Mesenchymal stem cell (in vitro differentiated cells and primary cell): ENCODE data around the gene FRYL.

Experiments
- DNase-seq: peaks from one replicate; pipeline ENCODE4 v3.0.0-alpha.2; 2013
- H2AFZ ChIP-seq: one replicate; pipeline ENCODE4 v1.6.1; 2013; ENCODE audit warnings: low read depth, mild to moderate bottlenecking, control low read depth, inconsistent platforms, low read length, moderate library complexity
- H2AK5ac ChIP-seq: 2 replicates; pipeline ENCODE4 v1.6.1; 2013; ENCODE audit warnings: low read length, moderate library complexity, mild to moderate bottlenecking, inconsistent platforms; ENCODE audit not compliant: severe bottlenecking
- H2BK120ac ChIP-seq: one replicate; pipeline ENCODE4 v1.6.1; 2013; ENCODE audit warnings: low read depth, mild to moderate bottlenecking, inconsistent platforms, low read length, moderate library complexity
- H2BK12ac ChIP-seq, 2 experiments: one replicate each; pipeline ENCODE4 v1.6.1; 2013; ENCODE audit warnings: inconsistent platforms in 2 of 2, low read length in 2 of 2, mild to moderate bottlenecking in 2 of 2, moderate library complexity in 2 of 2, control low read depth in 1 of 2
- H2BK15ac ChIP-seq: one replicate; pipeline ENCODE4 v1.6.1; 2013; ENCODE audit warnings: mild to moderate bottlenecking, low read depth, inconsistent platforms; ENCODE audit not compliant: poor library complexity, severe bottlenecking
- H2BK5ac ChIP-seq: 2 replicates; pipeline ENCODE4 v1.6.1; 2013; ENCODE audit warnings: low read depth, mild to moderate bottlenecking, low read length, control low read depth, inconsistent platforms; ENCODE audit not compliant: poor library complexity, severe bottlenecking
- H3K14ac ChIP-seq, 2 experiments: one replicate each; pipeline ENCODE4 v1.6.1; 2013; ENCODE audit warnings: inconsistent platforms in 2 of 2, low read length in 2 of 2, control low read depth in 1 of 2, mild to moderate bottlenecking in 1 of 2, moderate library complexity in 1 of 2
- H3K18ac ChIP-seq, 2 experiments: one replicate each; pipeline ENCODE4 v1.6.1; 2013; ENCODE audit warnings: inconsistent platforms in 2 of 2, low read length in 2 of 2, control low read depth in 1 of 2, low read depth in 1 of 2, mild to moderate bottlenecking in 1 of 2
- H3K23ac ChIP-seq, 2 experiments: one replicate each; pipeline ENCODE4 v1.6.1; 2013; ENCODE audit warnings: inconsistent platforms in 2 of 2, low read length in 2 of 2, mild to moderate bottlenecking in 2 of 2, moderate library complexity in 2 of 2, control low read depth in 1 of 2
- H3K27ac ChIP-seq: 2 replicates; pipeline ENCODE4 v1.5.1; 2013; ENCODE audit warnings: mild to moderate bottlenecking, moderate library complexity, low read length, control low read depth, inconsistent platforms; ENCODE audit not compliant: poor library complexity, severe bottlenecking
- H3K27me3 ChIP-seq, 2 experiments: 2 replicates each; pipeline versions ENCODE4 v1.6.1 to v1.7.0; 2013; ENCODE audit warnings: low read length in 2 of 2, mild to moderate bottlenecking in 2 of 2, moderate library complexity in 2 of 2, control low read depth in 1 of 2, inconsistent platforms in 1 of 2; ENCODE audit not compliant: control insufficient read depth in 1 of 2, insufficient read depth in 1 of 2
- H3K36me3 ChIP-seq, 2 experiments: 2 replicates each; pipeline versions ENCODE4 v1.6.1 to v1.7.0; 2013; ENCODE audit warnings: low read length in 2 of 2, control low read depth in 1 of 2, inconsistent platforms in 1 of 2, low read depth in 1 of 2, mild to moderate bottlenecking in 1 of 2; ENCODE audit not compliant: insufficient read depth in 2 of 2, control insufficient read depth in 1 of 2
- H3K4ac ChIP-seq, 2 experiments: one replicate each; pipeline ENCODE4 v1.6.1; 2013; ENCODE audit warnings: inconsistent platforms in 2 of 2, low read length in 2 of 2, mild to moderate bottlenecking in 2 of 2, moderate library complexity in 2 of 2, control low read depth in 1 of 2, low read depth in 1 of 2
- H3K4me1 ChIP-seq: 2 replicates; pipeline ENCODE4 v1.6.1; 2013; ENCODE audit warnings: low read depth, low read length, control low read depth; ENCODE audit not compliant: control insufficient read depth, insufficient read depth
- H3K4me2 ChIP-seq: 2 replicates; pipeline ENCODE4 v1.6.1; 2013; ENCODE audit warnings: low read length, mild to moderate bottlenecking, inconsistent platforms; ENCODE audit not compliant: poor library complexity, severe bottlenecking
- H3K4me3 ChIP-seq, 2 experiments: 2 replicates each; pipeline versions ENCODE4 v1.5.1 to v1.7.0; 2013; ENCODE audit warnings: low read length in 2 of 2, mild to moderate bottlenecking in 2 of 2, control low read depth in 1 of 2, low read depth in 1 of 2; ENCODE audit not compliant: insufficient read depth in 1 of 2
- H3K79me1 ChIP-seq: replicated peaks from 2 replicates; pipeline ENCODE4 v1.6.1; 2013; ENCODE audit warnings: mild to moderate bottlenecking, control low read depth, low read length, inconsistent platforms; ENCODE audit not compliant: poor library complexity, severe bottlenecking
- H3K9ac ChIP-seq: 2 replicates; pipeline ENCODE4 v1.7.0; 2013; ENCODE audit warnings: mild to moderate bottlenecking, low read length, moderate library complexity
- H3K9me3 ChIP-seq: 2 replicates; pipeline ENCODE4 v1.7.0; 2013; ENCODE audit warnings: mild to moderate bottlenecking, low read length; ENCODE audit not compliant: control insufficient read depth
- H4K8ac ChIP-seq: one replicate; pipeline ENCODE4 v1.6.1; 2013; ENCODE audit warnings: inconsistent platforms, mild to moderate bottlenecking, low read length, moderate library complexity
- H4K91ac ChIP-seq: one replicate; pipeline ENCODE4 v1.6.1; 2013; ENCODE audit warnings: mild to moderate bottlenecking, low read length, inconsistent platforms
- WGBS: methylation state at CpG from one replicate; pipeline ENCODE4 v1.1.7; 2013; ENCODE audit warnings: mixed read lengths; 5-methylcytosine and 5-hydroxymethylcytosine counted together

FRYL gene

GRCh38 chr4:48623182-48623780 is 156.8 kb downstream of the FRYL start:
- H3K23ac ChIP-seq = no peak overlapping the region
- H4K8ac ChIP-seq = no peak overlapping the region
- no peaks in the 10 kb centered on the region for H3K4me1 ChIP-seq
- H3K36me3 ChIP-seq = peaks cover 3 to 31% of the 10 kb centered on the region in 2 experiments
- no peak overlapping the region for H4K91ac ChIP-seq
- no peak overlapping the region for H3K27ac ChIP-seq
- peaks cover 11% of the 10 kb centered on the region for H3K79me1 ChIP-seq
- H2BK12ac ChIP-seq = no peak overlapping the region
- no peak overlapping the region for H2BK15ac ChIP-seq
- H3K27me3 ChIP-seq = no peaks in the 10 kb centered on the region
- no peak overlapping the region for H3K4me3 ChIP-seq
- no peak for DNase-seq
- no peak overlapping the region for H2BK120ac ChIP-seq
- no peak overlapping the region for H3K18ac ChIP-seq
- H3K14ac ChIP-seq = no peak overlapping the region
- no peak overlapping the region for H3K9ac ChIP-seq
- no peak overlapping the region for H3K4ac ChIP-seq
- H3K9me3 ChIP-seq = no peaks in the 10 kb centered on the region
- no peak overlapping the region for H2BK5ac ChIP-seq
- H2AK5ac ChIP-seq = no peak overlapping the region
- H3K4me2 ChIP-seq = no peak overlapping the region
- WGBS = 58% methylated on average over 4 of the region's 5 CpGs
- H2AFZ ChIP-seq = no peak overlapping the region

DNA sequence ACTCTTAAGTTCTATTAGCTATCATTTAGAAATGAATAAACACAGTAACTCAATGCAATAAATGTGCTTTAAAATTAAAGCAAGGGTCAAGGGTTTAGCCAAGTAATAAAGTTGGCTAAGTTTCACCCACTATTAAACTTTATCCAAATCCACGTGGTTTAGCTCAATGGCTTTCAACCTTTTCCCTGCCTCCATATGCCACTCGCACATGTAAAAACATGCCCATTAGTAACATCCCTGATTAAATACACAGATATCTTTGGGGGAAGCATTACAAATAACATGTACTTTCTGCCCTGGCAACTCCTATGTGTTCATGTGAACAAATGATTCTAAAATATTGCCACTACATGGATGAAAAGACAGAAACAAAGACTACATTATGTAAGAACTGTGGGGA is 159.2 kb downstream of the FRYL start:
- Histone ChIP-seq H3K4me3 (no peak overlapping the region), H2AK5ac (no peak overlapping the region), H4K8ac (no peak overlapping the region), H3K14ac (no peak overlapping the region), H3K4ac (no peak overlapping the region), H3K79me1 (peaks cover 10% of the 10 kb centered on the region), H4K91ac (no peak overlapping the region), H3K9ac (no peak overlapping the region), H2BK5ac (no peak overlapping the region), H2BK120ac (no peak overlapping the region), H2BK12ac (no peak overlapping the region), H3K27ac (no peak overlapping the region), H3K4me2 (no peak overlapping the region), H3K18ac (no peak overlapping the region), H3K27me3 (no peaks in the 10 kb centered on the region), H3K4me1 (no peaks in the 10 kb centered on the region), H2BK15ac (no peak overlapping the region), H3K36me3 (peaks cover 3 to 45% of the 10 kb centered on the region in 2 experiments), H3K23ac (no peak overlapping the region), H2AFZ (no peak overlapping the region), H3K9me3 (no peaks in the 10 kb centered on the region)
- no peak for DNase-seq
- 100% methylated on average over 2 of the region's 2 CpGs for WGBS

GRCh38 chr4:48620093-48620492 is 160.0 kb downstream of the FRYL start:
- Histone ChIP-seq H3K4me3 (no peak overlapping the region), H2BK120ac (no peak overlapping the region), H2AFZ (no peak overlapping the region), H3K79me1 (peaks cover 10% of the 10 kb centered on the region), H4K91ac (no peak overlapping the region), H3K36me3 (peaks cover 3 to 45% of the 10 kb centered on the region in 2 experiments), H3K18ac (no peak overlapping the region), H3K4ac (no peak overlapping the region), H3K27me3 (no peaks in the 10 kb centered on the region), H3K9ac (no peak overlapping the region), H2AK5ac (no peak overlapping the region), H2BK12ac (no peak overlapping the region), H3K4me2 (no peak overlapping the region), H2BK15ac (no peak overlapping the region), H3K4me1 (no peaks in the 10 kb centered on the region), H3K23ac (no peak overlapping the region), H4K8ac (no peak overlapping the region), H2BK5ac (no peak overlapping the region), H3K14ac (no peak overlapping the region), H3K27ac (no peak overlapping the region), H3K9me3 (no peaks in the 10 kb centered on the region)
- 100% methylated on average over 1 of the region's 1 CpG for WGBS
- DNase-seq = no peak

DNA sequence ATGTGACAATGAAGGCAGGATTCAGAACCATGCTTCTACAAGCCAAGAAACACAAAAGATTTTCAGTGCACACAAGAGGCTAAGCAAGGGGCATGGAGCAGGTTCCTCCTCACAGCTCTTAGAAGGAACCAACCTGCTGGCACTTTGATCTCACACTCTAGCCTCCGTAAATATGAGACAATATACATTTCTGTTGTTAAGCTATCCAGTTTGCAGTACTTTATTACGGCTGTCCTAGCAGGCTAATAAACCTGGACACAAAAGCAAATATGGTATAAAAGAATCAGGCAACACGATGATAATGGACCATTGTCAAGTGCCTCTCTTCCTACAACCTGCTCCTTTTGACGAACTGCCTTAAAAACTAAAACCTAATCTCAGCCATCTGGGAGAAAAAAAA is 175.6 kb downstream of the FRYL start:
- H2BK5ac ChIP-seq = no peak overlapping the region
- H2BK12ac ChIP-seq = no peak overlapping the region
- no peak overlapping the region for H3K18ac ChIP-seq
- no peak overlapping the region for H3K9ac ChIP-seq
- no peak overlapping the region for H4K8ac ChIP-seq
- H3K14ac ChIP-seq = no peak overlapping the region
- H2BK120ac ChIP-seq = no peak overlapping the region
- no peak overlapping the region for H2AFZ ChIP-seq
- H3K27ac ChIP-seq = no peak overlapping the region
- no peak overlapping the region for H3K4ac ChIP-seq
- no peak overlapping the region for H3K4me2 ChIP-seq
- no peak overlapping the region for H2AK5ac ChIP-seq
- peaks cover 9% of the 10 kb centered on the region for H3K79me1 ChIP-seq
- peaks cover 3 to 18% of the 10 kb centered on the region in 2 experiments for H3K36me3 ChIP-seq
- no peaks in the 10 kb centered on the region for H3K9me3 ChIP-seq
- no peak for DNase-seq
- no peak overlapping the region for H4K91ac ChIP-seq
- no peak overlapping the region for H3K4me3 ChIP-seq
- H3K4me1 ChIP-seq = peaks cover 2% of the 10 kb centered on the region
- H3K23ac ChIP-seq = no peak overlapping the region
- WGBS = 100% methylated on average over 3 of the region's 4 CpGs
- H2BK15ac ChIP-seq = no peak overlapping the region
- H3K27me3 ChIP-seq = no peaks in the 10 kb centered on the region
